Mesenchymal stem cell (in vitro differentiated cells and primary cell): ENCODE data around the gene KCNH5.

ENCODE experiments used
- DNase-seq: peaks from one replicate; pipeline ENCODE4 v3.0.0-alpha.2; 2013
- H2AFZ ChIP-seq: one replicate; pipeline ENCODE4 v1.6.1; 2013; ENCODE audit warnings: low read depth, mild to moderate bottlenecking, control low read depth, inconsistent platforms, low read length, moderate library complexity
- H2AK5ac ChIP-seq: 2 replicates; pipeline ENCODE4 v1.6.1; 2013; ENCODE audit warnings: low read length, moderate library complexity, mild to moderate bottlenecking, inconsistent platforms; ENCODE audit not compliant: severe bottlenecking
- H2BK120ac ChIP-seq: one replicate; pipeline ENCODE4 v1.6.1; 2013; ENCODE audit warnings: low read depth, mild to moderate bottlenecking, inconsistent platforms, low read length, moderate library complexity
- H2BK12ac ChIP-seq, 2 experiments: one replicate each; pipeline ENCODE4 v1.6.1; 2013; ENCODE audit warnings: inconsistent platforms in 2 of 2, low read length in 2 of 2, mild to moderate bottlenecking in 2 of 2, moderate library complexity in 2 of 2, control low read depth in 1 of 2
- H2BK15ac ChIP-seq: one replicate; pipeline ENCODE4 v1.6.1; 2013; ENCODE audit warnings: mild to moderate bottlenecking, low read depth, inconsistent platforms; ENCODE audit not compliant: poor library complexity, severe bottlenecking
- H2BK5ac ChIP-seq: 2 replicates; pipeline ENCODE4 v1.6.1; 2013; ENCODE audit warnings: low read depth, mild to moderate bottlenecking, low read length, control low read depth, inconsistent platforms; ENCODE audit not compliant: poor library complexity, severe bottlenecking
- H3K14ac ChIP-seq, 2 experiments: one replicate each; pipeline ENCODE4 v1.6.1; 2013; ENCODE audit warnings: inconsistent platforms in 2 of 2, low read length in 2 of 2, control low read depth in 1 of 2, mild to moderate bottlenecking in 1 of 2, moderate library complexity in 1 of 2
- H3K18ac ChIP-seq, 2 experiments: one replicate each; pipeline ENCODE4 v1.6.1; 2013; ENCODE audit warnings: inconsistent platforms in 2 of 2, low read length in 2 of 2, control low read depth in 1 of 2, low read depth in 1 of 2, mild to moderate bottlenecking in 1 of 2
- H3K23ac ChIP-seq, 2 experiments: one replicate each; pipeline ENCODE4 v1.6.1; 2013; ENCODE audit warnings: inconsistent platforms in 2 of 2, low read length in 2 of 2, mild to moderate bottlenecking in 2 of 2, moderate library complexity in 2 of 2, control low read depth in 1 of 2
- H3K27ac ChIP-seq: 2 replicates; pipeline ENCODE4 v1.5.1; 2013; ENCODE audit warnings: mild to moderate bottlenecking, moderate library complexity, low read length, control low read depth, inconsistent platforms; ENCODE audit not compliant: poor library complexity, severe bottlenecking
- H3K27me3 ChIP-seq, 2 experiments: 2 replicates each; pipeline versions ENCODE4 v1.6.1 to v1.7.0; 2013; ENCODE audit warnings: low read length in 2 of 2, mild to moderate bottlenecking in 2 of 2, moderate library complexity in 2 of 2, control low read depth in 1 of 2, inconsistent platforms in 1 of 2; ENCODE audit not compliant: control insufficient read depth in 1 of 2, insufficient read depth in 1 of 2
- H3K36me3 ChIP-seq, 2 experiments: 2 replicates each; pipeline versions ENCODE4 v1.6.1 to v1.7.0; 2013; ENCODE audit warnings: low read length in 2 of 2, control low read depth in 1 of 2, inconsistent platforms in 1 of 2, low read depth in 1 of 2, mild to moderate bottlenecking in 1 of 2; ENCODE audit not compliant: insufficient read depth in 2 of 2, control insufficient read depth in 1 of 2
- H3K4ac ChIP-seq, 2 experiments: one replicate each; pipeline ENCODE4 v1.6.1; 2013; ENCODE audit warnings: inconsistent platforms in 2 of 2, low read length in 2 of 2, mild to moderate bottlenecking in 2 of 2, moderate library complexity in 2 of 2, control low read depth in 1 of 2, low read depth in 1 of 2
- H3K4me1 ChIP-seq: 2 replicates; pipeline ENCODE4 v1.6.1; 2013; ENCODE audit warnings: low read depth, low read length, control low read depth; ENCODE audit not compliant: control insufficient read depth, insufficient read depth
- H3K4me2 ChIP-seq: 2 replicates; pipeline ENCODE4 v1.6.1; 2013; ENCODE audit warnings: low read length, mild to moderate bottlenecking, inconsistent platforms; ENCODE audit not compliant: poor library complexity, severe bottlenecking
- H3K4me3 ChIP-seq, 2 experiments: 2 replicates each; pipeline versions ENCODE4 v1.5.1 to v1.7.0; 2013; ENCODE audit warnings: low read length in 2 of 2, mild to moderate bottlenecking in 2 of 2, control low read depth in 1 of 2, low read depth in 1 of 2; ENCODE audit not compliant: insufficient read depth in 1 of 2
- H3K79me1 ChIP-seq: replicated peaks from 2 replicates; pipeline ENCODE4 v1.6.1; 2013; ENCODE audit warnings: mild to moderate bottlenecking, control low read depth, low read length, inconsistent platforms; ENCODE audit not compliant: poor library complexity, severe bottlenecking
- H3K9ac ChIP-seq: 2 replicates; pipeline ENCODE4 v1.7.0; 2013; ENCODE audit warnings: mild to moderate bottlenecking, low read length, moderate library complexity
- H3K9me3 ChIP-seq: 2 replicates; pipeline ENCODE4 v1.7.0; 2013; ENCODE audit warnings: mild to moderate bottlenecking, low read length; ENCODE audit not compliant: control insufficient read depth
- H4K8ac ChIP-seq: one replicate; pipeline ENCODE4 v1.6.1; 2013; ENCODE audit warnings: inconsistent platforms, mild to moderate bottlenecking, low read length, moderate library complexity
- H4K91ac ChIP-seq: one replicate; pipeline ENCODE4 v1.6.1; 2013; ENCODE audit warnings: mild to moderate bottlenecking, low read length, inconsistent platforms
- WGBS: methylation state at CpG from one replicate; pipeline ENCODE4 v1.1.7; 2013; ENCODE audit warnings: mixed read lengths; 5-methylcytosine and 5-hydroxymethylcytosine counted together

The KCNH5 gene

GRCh38 chr14:63032641-63033040 is 12.6 kb downstream of the KCNH5 start:
- Histone ChIP-seq H3K4ac (no peak overlapping the region), H3K4me2 (no peak overlapping the region), H3K18ac (no peak overlapping the region), H3K14ac (no peak overlapping the region), H2BK120ac (no peak overlapping the region), H2AK5ac (no peak overlapping the region), H3K23ac (no peak overlapping the region), H3K36me3 (no peaks in the 10 kb centered on the region), H3K4me3 (no peak overlapping the region), H4K8ac (no peak overlapping the region), H3K9ac (no peak overlapping the region), H2BK15ac (no peak overlapping the region), H3K4me1 (no peaks in the 10 kb centered on the region), H3K9me3 (no peaks in the 10 kb centered on the region), H3K27ac (no peak overlapping the region), H2AFZ (no peak overlapping the region), H3K27me3 (peaks cover 0 to 5% of the 10 kb centered on the region in 2 experiments), H2BK12ac (no peak overlapping the region), H4K91ac (no peak overlapping the region), H2BK5ac (no peak overlapping the region), H3K79me1 (no peaks in the 10 kb centered on the region)
- 92% methylated on average over 4 of the region's 4 CpGs for WGBS
- DNase-seq: no peak

GRCh38 chr14:63032076-63032475 is 13.2 kb downstream of the KCNH5 start:
- H3K27me3 ChIP-seq: peaks cover 0 to 5% of the 10 kb centered on the region in 2 experiments
- no peak overlapping the region for H2AFZ ChIP-seq
- H3K27ac ChIP-seq: no peak overlapping the region
- no peak overlapping the region for H3K14ac ChIP-seq
- H2BK15ac ChIP-seq: no peak overlapping the region
- H3K4me3 ChIP-seq: peak overlapping the region in 1 of 2 experiments; percentile 28
- peak overlapping the region; percentile 52 for H3K9ac ChIP-seq
- no peak overlapping the region for H2BK5ac ChIP-seq
- 45% methylated on average over 8 of the region's 8 CpGs for WGBS
- H3K4me2 ChIP-seq: no peak overlapping the region
- no peak overlapping the region for H2BK12ac ChIP-seq
- no peaks in the 10 kb centered on the region for H3K9me3 ChIP-seq
- no peak overlapping the region for H3K23ac ChIP-seq
- H3K79me1 ChIP-seq: no peaks in the 10 kb centered on the region
- no peak overlapping the region for H2BK120ac ChIP-seq
- H4K91ac ChIP-seq: no peak overlapping the region
- H4K8ac ChIP-seq: no peak overlapping the region
- no peaks in the 10 kb centered on the region for H3K4me1 ChIP-seq
- no peak for DNase-seq
- H3K4ac ChIP-seq: no peak overlapping the region
- H2AK5ac ChIP-seq: no peak overlapping the region
- no peaks in the 10 kb centered on the region for H3K36me3 ChIP-seq
- no peak overlapping the region for H3K18ac ChIP-seq

- no peak overlapping the region for H3K4me3 ChIP-seq
- H2AK5ac ChIP-seq: no peak overlapping the region
- no peaks in the 10 kb centered on the region for H3K79me1 ChIP-seq
- H3K18ac ChIP-seq: no peak overlapping the region
- H3K36me3 ChIP-seq: no peaks in the 10 kb centered on the region
- no peak overlapping the region for H3K4me2 ChIP-seq
- H2BK15ac ChIP-seq: no peak overlapping the region
- no peak overlapping the region for H3K23ac ChIP-seq
- H3K4me1 ChIP-seq: no peaks in the 10 kb centered on the region
- H2AFZ ChIP-seq: no peak overlapping the region
- no peak overlapping the region for H3K9ac ChIP-seq
- no peak overlapping the region for H2BK5ac ChIP-seq
- no peaks in the 10 kb centered on the region for H3K27me3 ChIP-seq
- H2BK12ac ChIP-seq: no peak overlapping the region
- no peak overlapping the region for H2BK120ac ChIP-seq
- no peaks in the 10 kb centered on the region for H3K9me3 ChIP-seq
- no peak overlapping the region for H3K14ac ChIP-seq
- H3K4ac ChIP-seq: no peak overlapping the region
- H4K91ac ChIP-seq: no peak overlapping the region
- no peak overlapping the region for H4K8ac ChIP-seq
- no peak for DNase-seq
- H3K27ac ChIP-seq: no peak overlapping the region
- WGBS: no CpG with 5 or more reads among the region's 1 CpG
These were observed 15.1 kb downstream of the KCNH5 start for GRCh38 chr14:63030113-63030512.

GRCh38 chr14:63027719-63028118 is 17.5 kb downstream of the KCNH5 start:
- Histone ChIP-seq H3K4ac (no peak overlapping the region), H2AK5ac (no peak overlapping the region), H3K79me1 (no peaks in the 10 kb centered on the region), H3K4me1 (no peaks in the 10 kb centered on the region), H4K91ac (no peak overlapping the region), H2BK5ac (no peak overlapping the region), H3K14ac (no peak overlapping the region), H3K4me2 (no peak overlapping the region), H3K9me3 (no peaks in the 10 kb centered on the region), H3K9ac (no peak overlapping the region), H2BK120ac (no peak overlapping the region), H3K23ac (no peak overlapping the region), H3K27me3 (no peaks in the 10 kb centered on the region), H2BK15ac (no peak overlapping the region), H2BK12ac (no peak overlapping the region), H3K4me3 (no peak overlapping the region), H3K36me3 (no peaks in the 10 kb centered on the region), H4K8ac (no peak overlapping the region), H3K18ac (no peak overlapping the region), H3K27ac (no peak overlapping the region), H2AFZ (no peak overlapping the region)
- WGBS: no CpG with 5 or more reads among the region's 1 CpG
- no peak for DNase-seq
